SK-N-MC (cell line): Measurements from ENCODE around the gene PRM1.
A peak's percentile ranks its signal among the peaks of the same experiment; 100 is the strongest.

Source experiments
- DNase-seq: peaks from one replicate; pipeline ENCODE4 v3.0.0-alpha.2; 2011; ENCODE audit warnings: low read depth, low spot score
- H3K27ac ChIP-seq: fragments of 200-600 bp; sonication (generic); 2 replicates; pipeline ENCODE4 v1.5.1; 2016; ENCODE audit warnings: mixed run types
- H3K36me3 ChIP-seq: fragments of 200-600 bp; sonication (generic); 2 replicates; pipeline ENCODE4 v1.6.1; 2017; ENCODE audit warnings: antibody characterized with exemption, low read length, mixed read lengths; ENCODE audit not compliant: insufficient read depth
- H3K4me3 ChIP-seq: fragments of 200-600 bp; sonication (generic); 2 replicates; pipeline ENCODE4 v1.5.1; 2016
- H3K9ac ChIP-seq: fragments of 200-600 bp; sonication (generic); 2 replicates; pipeline ENCODE4 v1.8.0; 2017; ENCODE audit warnings: mixed run types, mixed read lengths; ENCODE audit not compliant: insufficient read length
- H3K9me3 ChIP-seq: fragments of 200-600 bp; sonication (generic); 2 replicates; pipeline ENCODE4 v1.6.1; 2017; ENCODE audit warnings: low read depth, mild to moderate bottlenecking, antibody characterized with exemption, low read length, moderate library complexity, mixed read lengths
- EZH2 ChIP-seq: fragments of 200-600 bp; sonication (generic); IDR thresholded peaks from one replicate; pipeline ENCODE4 v1.6.1; 2017; ENCODE audit warnings: antibody characterized with exemption
- FOXP2 ChIP-seq: optimal IDR thresholded peaks from 2 replicates; pipeline ENCODE3; 2011; ENCODE audit warnings: mild to moderate bottlenecking, moderate library complexity; ENCODE audit not compliant: insufficient read depth; ENCODE audit errors: extremely low read length, control extremely low read depth
- POLR2AphosphoS5 ChIP-seq: IDR thresholded peaks from 2 replicates; pipeline ENCODE4 v1.6.1; 2012; ENCODE audit warnings: mild to moderate bottlenecking, low read depth, low read length, borderline replicate concordance

Gene PRM1

DNA sequence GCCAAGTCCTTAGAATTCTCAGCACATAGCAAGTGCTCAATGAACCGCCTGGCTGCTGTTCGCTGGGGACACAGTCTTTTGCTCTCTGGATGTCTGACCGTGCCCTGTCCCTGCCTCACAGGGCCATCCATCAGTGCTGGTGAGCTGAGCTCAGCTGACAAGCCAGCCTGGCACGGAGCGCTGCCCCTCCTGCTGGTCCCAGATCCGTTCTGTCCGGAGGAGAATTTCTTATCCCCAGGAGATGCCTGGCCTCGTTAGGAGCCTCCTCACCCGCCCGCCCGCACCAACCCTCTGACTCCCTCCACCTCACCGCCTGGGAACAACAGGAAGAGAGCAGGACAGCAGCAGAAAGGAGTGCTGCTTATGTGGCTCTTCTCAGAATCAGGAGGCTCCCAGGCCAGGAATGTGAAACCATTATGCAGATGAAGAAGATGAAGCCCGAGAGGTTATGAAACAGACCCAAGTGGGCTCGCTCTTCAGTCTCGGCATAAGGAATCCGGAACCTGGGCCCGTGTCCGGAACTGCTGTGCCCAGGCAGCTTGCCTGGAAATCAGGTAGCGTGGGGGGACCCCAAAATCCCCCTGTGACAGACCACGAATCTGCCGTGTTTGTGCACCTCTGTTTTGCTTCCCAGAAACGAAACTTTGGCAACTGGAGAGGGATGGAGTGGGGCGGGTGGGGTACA is 35.3 kb upstream of the PRM1 start:
- H3K9me3 ChIP-seq = no peaks in the 10 kb centered on the region
- H3K4me3 ChIP-seq = no peak overlapping the region
- H3K27ac ChIP-seq = no peak overlapping the region
- TF ChIP-seq EZH2 = no peak
- no peak for TF ChIP-seq FOXP2
- no peak for TF ChIP-seq POLR2AphosphoS5
- no peak overlapping the region for H3K9ac ChIP-seq
- no peak for DNase-seq
- H3K36me3 ChIP-seq = no peaks in the 10 kb centered on the region

DNA sequence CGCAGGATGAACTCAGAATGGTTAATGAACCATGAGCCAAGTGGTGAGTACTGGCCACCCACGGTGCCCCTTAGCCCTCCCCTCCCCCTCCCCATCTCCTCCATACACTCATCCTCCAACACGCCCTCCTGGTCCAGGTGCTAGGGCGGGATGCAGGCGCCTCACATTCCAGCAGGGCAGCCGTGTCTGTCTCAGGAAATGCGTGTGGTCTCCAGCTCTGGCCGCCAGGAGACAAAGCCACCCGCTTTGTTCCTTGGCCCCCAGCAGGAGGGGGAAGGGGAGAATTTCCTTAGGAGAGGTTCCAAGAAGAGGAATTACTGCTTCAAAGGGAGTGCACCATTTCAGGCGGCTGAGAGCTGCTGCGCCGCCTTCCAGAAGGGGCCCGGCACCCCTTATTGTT is 34.4 kb upstream of the PRM1 start:
- TF ChIP-seq FOXP2 = no peak
- no peak for TF ChIP-seq EZH2
- TF ChIP-seq POLR2AphosphoS5 = no peak
- Histone ChIP-seq H3K9me3 (no peaks in the 10 kb centered on the region), H3K9ac (no peak overlapping the region), H3K4me3 (no peak overlapping the region), H3K27ac (no peak overlapping the region), H3K36me3 (no peaks in the 10 kb centered on the region)
- no peak for DNase-seq

DNA sequence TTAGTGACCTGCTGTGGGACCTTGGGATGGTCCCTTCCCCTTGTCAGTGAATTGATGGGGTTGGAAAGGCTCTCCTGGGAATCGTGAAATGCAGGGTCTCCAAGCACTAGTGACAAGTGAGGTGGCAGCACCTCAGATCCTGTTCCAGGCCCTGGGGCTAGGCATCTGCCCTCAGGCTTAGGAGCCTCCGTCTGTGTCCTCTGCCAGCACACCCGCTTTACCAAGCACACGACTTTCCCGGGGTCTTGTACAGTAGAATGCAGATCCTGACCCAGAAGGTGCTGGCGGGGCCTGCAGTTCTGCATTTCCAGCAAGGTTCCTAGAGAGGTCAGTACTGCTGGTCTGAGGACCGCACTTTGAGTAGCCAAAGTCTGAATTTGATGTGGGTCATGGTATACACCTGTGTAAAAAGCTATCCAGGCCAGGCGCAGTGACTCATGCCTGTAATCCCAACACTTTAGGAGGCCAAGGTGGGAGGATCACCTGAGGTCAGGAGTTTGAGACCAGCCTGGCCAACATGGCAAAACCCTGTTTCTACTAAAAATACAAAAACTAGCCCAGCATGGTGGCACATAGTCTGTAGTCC is 33.3 kb upstream of the PRM1 start:
- Histone ChIP-seq H3K36me3 (no peaks in the 10 kb centered on the region), H3K9me3 (no peaks in the 10 kb centered on the region), H3K9ac (no peak overlapping the region), H3K27ac (no peak overlapping the region), H3K4me3 (no peak overlapping the region)
- TF ChIP-seq EZH2 (no peak), POLR2AphosphoS5 (no peak), FOXP2 (no peak)
- DNase-seq = no peak

DNA sequence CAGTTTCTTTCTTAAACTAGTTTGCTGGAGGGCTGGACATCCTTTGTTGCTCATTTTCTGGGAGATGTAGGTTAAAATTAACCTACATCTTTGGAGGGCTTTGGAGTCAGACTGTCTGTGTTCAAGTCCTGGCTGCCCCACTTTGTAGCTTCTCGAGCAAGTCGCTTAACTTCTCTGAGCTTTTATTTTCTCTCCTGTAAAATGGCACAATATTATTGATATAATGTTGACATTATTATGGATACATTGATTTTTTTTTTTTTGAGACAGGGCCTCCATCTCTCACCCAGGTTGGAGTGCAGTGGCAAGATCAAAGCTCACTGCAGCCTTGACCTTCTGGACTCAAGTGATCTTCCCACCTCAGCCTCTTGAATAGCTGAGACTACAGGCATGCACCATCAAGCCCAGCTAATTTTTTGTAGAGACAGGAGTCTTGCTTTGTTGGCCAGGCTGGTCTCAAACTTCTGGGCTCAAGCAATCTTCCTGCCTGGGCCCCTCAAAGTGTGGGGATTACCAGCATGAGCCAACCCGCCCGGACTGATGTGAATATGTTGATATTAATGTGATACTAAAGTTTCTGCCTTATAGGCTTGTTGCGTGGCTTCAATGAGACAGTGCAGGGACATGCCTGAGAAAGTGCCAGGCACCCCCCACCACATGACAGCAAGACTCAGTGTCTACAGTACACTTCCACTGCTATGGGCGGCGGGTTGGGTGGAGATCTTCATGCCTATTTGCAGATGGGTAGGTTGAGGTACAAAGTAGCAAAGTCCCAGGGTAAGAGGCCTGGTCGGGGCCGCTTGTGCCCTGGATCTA is 32.6 kb upstream of the PRM1 start:
- no peak for DNase-seq

DNA sequence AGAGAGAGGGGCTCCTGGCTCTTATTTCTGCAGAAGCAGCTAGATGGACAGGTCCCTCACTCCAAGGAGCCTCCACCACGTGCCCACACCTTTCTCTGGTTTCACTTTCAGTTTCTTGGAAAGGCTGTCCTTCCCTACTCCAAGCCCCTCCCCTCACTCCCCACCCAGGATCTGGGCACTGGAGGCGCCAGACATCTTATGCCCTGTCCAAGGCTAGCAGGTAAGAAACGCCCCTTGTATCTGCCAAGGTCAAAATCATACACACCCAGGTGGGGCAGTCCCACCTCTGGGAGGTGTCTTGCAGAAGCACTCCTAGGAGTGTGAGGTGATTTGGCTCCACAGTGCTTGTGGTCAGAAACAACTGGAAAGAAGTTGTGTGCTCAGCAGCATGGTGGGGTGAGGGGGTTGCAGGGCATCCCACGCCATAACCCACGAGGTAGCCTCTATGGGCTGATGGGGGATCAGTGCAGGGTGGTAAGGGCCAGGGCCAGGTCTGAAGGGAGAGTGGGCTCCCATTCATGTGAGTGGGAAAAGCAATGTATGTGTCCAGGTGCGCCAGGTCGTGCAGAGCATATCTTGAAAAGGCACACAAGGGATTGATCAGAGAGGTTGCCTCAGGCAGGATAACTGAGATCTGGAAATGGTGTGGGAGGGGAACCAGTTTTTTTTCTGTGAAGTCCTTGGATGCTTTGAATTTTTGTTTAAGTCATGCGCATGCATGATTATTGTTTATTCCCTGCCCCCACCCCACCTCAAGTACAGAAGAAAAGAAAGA is 31.8 kb upstream of the PRM1 start:
- DNase-seq = peak; percentile 22
- Histone ChIP-seq H3K9me3 (no peaks in the 10 kb centered on the region), H3K27ac (0 out of 2 replicates have a peak overlapping the region, but pooled peaks have one; percentile 21), H3K9ac (no peak overlapping the region), H3K36me3 (no peaks in the 10 kb centered on the region), H3K4me3 (0 out of 2 replicates have a peak overlapping the region, but pooled peaks have one; percentile 9)
- no peak for TF ChIP-seq EZH2
- no peak for TF ChIP-seq FOXP2
- no peak for TF ChIP-seq POLR2AphosphoS5

More for the DNA sequence above, 32.6 kb upstream of the PRM1 start:
- no peak overlapping the region for H3K9ac ChIP-seq
- H3K36me3 ChIP-seq = no peaks in the 10 kb centered on the region
- H3K27ac ChIP-seq = peak overlapping the region; percentile 37; the same call in 1 of the 2 replicates
- H3K9me3 ChIP-seq = no peaks in the 10 kb centered on the region
- H3K4me3 ChIP-seq = 0 out of 2 replicates have a peak overlapping the region, but pooled peaks have one; percentile 9
- TF ChIP-seq EZH2 = no peak
- TF ChIP-seq POLR2AphosphoS5 = no peak
- no peak for TF ChIP-seq FOXP2

DNA sequence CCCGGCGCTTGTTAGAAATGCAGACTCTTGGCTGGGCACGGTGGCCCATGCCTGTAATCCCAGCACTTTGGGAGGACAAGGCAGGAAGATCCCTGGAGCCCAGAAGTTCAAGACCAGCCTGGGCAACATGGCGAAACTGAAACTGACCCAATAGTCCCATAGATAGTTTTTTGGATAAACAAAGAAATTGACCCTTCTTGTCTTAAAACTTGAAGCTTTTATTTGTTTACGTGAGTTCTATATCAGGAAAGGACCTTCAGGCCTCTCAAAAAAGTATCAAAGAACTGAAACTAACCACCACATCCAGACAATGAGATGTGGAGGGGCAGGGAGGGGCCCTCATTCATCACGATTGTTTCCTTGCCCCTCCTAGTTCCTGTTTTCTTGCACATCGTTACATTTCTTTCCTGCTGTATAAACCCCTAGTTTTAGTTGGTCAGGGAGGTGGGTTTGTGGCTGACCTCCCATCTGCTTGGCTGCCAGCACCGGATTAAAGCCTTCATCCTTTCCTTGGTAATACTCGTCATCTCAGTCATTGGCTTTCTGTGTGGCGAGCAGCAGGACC is 29.9 kb upstream of the PRM1 start:
- Histone ChIP-seq H3K27ac (no peak overlapping the region), H3K4me3 (no peak overlapping the region)

DNA sequence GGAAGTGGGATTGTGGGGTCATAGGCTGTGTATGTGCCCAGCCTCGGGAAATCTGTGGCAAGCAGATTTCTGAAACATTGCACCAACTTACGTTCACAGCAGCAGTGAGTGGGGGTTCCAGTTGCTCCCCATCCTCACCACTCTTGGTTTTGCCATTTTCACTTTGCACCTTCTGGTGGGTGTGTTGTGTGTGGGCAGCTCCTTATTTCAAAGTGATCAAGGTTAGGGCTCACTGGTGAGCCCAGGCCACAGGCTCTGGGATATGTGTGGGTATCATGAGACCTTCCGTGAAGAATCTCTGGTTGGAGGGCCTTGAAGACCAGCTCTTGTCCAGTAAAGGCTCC is 29.5 kb upstream of the PRM1 start:
- Histone ChIP-seq H3K27ac (no peak overlapping the region), H3K36me3 (no peaks in the 10 kb centered on the region), H3K9ac (no peak overlapping the region), H3K9me3 (no peaks in the 10 kb centered on the region), H3K4me3 (no peak overlapping the region)
- DNase-seq = no peak
- TF ChIP-seq EZH2 = no peak

More for the DNA sequence above, 29.9 kb upstream of the PRM1 start:
- H3K9ac ChIP-seq = no peak overlapping the region
- no peak for TF ChIP-seq POLR2AphosphoS5
- TF ChIP-seq FOXP2 = no peak
- H3K9me3 ChIP-seq = no peaks in the 10 kb centered on the region
- H3K36me3 ChIP-seq = no peaks in the 10 kb centered on the region
- DNase-seq = no peak
